ENCODE measurements around the gene TPSB2. TPM values are rescaled to one million over a fixed set of nuclear protein-coding genes. Genes with fewer than 3 reads are reported as not detected.
"Not testable (repeated sequence)": the region's sequence is repeated elsewhere in the genome, so short reads cannot be mapped to it uniquely, and the experiment has no call there.

Gene TPSB2
- total RNA-seq, 2 experiments from 2014 or later, result not detected

- no peaks in the 10 kb centered on the region for H3K4me1 Mint-ChIP-seq (ENCODE audit: low read depth)
- CTCF ChIA-PET, result no interaction called here
- intact Hi-C loops (cut with micrococcal nuclease), result no loop called here
- no peak overlapping the region for H3K27ac Mint-ChIP-seq
- no peak for DNase-seq
- no peaks in the 10 kb centered on the region for H3K27me3 Mint-ChIP-seq (ENCODE audit: low read depth)
- no peak overlapping the region for H3K4me3 Mint-ChIP-seq
- H3K36me3 Mint-ChIP-seq (ENCODE audit: low read depth), result no peaks in the 10 kb centered on the region
- H3K9me3 Mint-ChIP-seq, result no peaks in the 10 kb centered on the region
These were observed 20.9 kb downstream of the TPSB2 start for GRCh38 chr16:1209081-1209480.

- peak overlapping the region; percentile 8 for H3K4me3 Mint-ChIP-seq
- H3K36me3 Mint-ChIP-seq (ENCODE audit: low read depth), result no peaks in the 10 kb centered on the region
- no peaks in the 10 kb centered on the region for H3K27me3 Mint-ChIP-seq (ENCODE audit: low read depth)
- DNase-seq, result no peak
- intact Hi-C loops (cut with micrococcal nuclease), result no loop called here
- H3K9me3 Mint-ChIP-seq, result no peaks in the 10 kb centered on the region
- H3K4me1 Mint-ChIP-seq (ENCODE audit: low read depth), result no peaks in the 10 kb centered on the region
- peak overlapping the region; percentile 44 for H3K27ac Mint-ChIP-seq
- CTCF ChIA-PET, result no interaction called here
These were observed 21.6 kb downstream of the TPSB2 start for GRCh38 chr16:1208239-1208830.

GRCh38 chr16:1206786-1207185 is 23.2 kb downstream of the TPSB2 start:
- H3K4me3 Mint-ChIP-seq, result no peak overlapping the region
- CTCF ChIA-PET, result no interaction called here

GRCh38 chr16:1206326-1206725 is 23.7 kb downstream of the TPSB2 start:
- H3K4me3 Mint-ChIP-seq, result no peak overlapping the region
- H3K36me3 Mint-ChIP-seq (ENCODE audit: low read depth), result no peaks in the 10 kb centered on the region
- H3K27ac Mint-ChIP-seq, result no peak overlapping the region
- H3K4me1 Mint-ChIP-seq (ENCODE audit: low read depth), result no peaks in the 10 kb centered on the region
- no peaks in the 10 kb centered on the region for H3K9me3 Mint-ChIP-seq
- intact Hi-C loops (cut with micrococcal nuclease), result no loop called here
- no peak for DNase-seq
- CTCF ChIA-PET, result no interaction called here
- no peaks in the 10 kb centered on the region for H3K27me3 Mint-ChIP-seq (ENCODE audit: low read depth)

More at GRCh38 chr16:1206786-1207185, 23.2 kb downstream of the TPSB2 start:
- H3K27me3 Mint-ChIP-seq (ENCODE audit: low read depth), result no peaks in the 10 kb centered on the region
- no peaks in the 10 kb centered on the region for H3K36me3 Mint-ChIP-seq (ENCODE audit: low read depth)
- no peaks in the 10 kb centered on the region for H3K9me3 Mint-ChIP-seq
- H3K27ac Mint-ChIP-seq, result no peak overlapping the region
- intact Hi-C loops (cut with micrococcal nuclease), result no loop called here
- no peak for DNase-seq
- no peaks in the 10 kb centered on the region for H3K4me1 Mint-ChIP-seq (ENCODE audit: low read depth)

DNA sequence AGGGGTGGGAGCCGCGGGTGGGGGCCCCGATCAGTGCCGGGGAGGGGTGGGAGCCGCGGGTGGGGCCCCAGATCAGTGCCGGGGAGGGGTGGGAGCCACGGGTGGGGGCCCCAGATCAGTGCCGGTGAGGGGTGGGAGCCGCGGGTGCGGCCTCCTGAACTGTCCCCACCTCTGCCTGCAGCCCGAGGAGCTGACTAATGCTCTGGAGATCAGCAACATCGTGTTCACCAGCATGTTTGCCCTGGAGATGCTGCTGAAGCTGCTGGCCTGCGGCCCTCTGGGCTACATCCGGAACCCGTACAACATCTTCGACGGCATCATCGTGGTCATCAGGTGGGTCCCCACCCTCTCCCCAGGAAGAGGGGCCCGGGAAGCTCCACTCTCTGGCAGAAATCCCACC is 25.1 kb downstream of the TPSB2 start:
- Mint-ChIP-seq H3K27ac (no peak overlapping the region), H3K36me3 (ENCODE audit: low read depth) (no peaks in the 10 kb centered on the region), H3K27me3 (ENCODE audit: low read depth) (no peaks in the 10 kb centered on the region), H3K4me3 (no peak overlapping the region), H3K9me3 (no peaks in the 10 kb centered on the region), H3K4me1 (ENCODE audit: low read depth) (no peaks in the 10 kb centered on the region)
- intact Hi-C loops (cut with micrococcal nuclease), result no loop called here
- DNase-seq, result no peak
- CTCF ChIA-PET, result no interaction called here

- CTCF ChIA-PET, result no interaction called here
- intact Hi-C loops (cut with micrococcal nuclease), result no loop called here
- Mint-ChIP-seq H3K9me3 (no peaks in the 10 kb centered on the region), H3K4me1 (ENCODE audit: low read depth) (no peaks in the 10 kb centered on the region), H3K4me3 (no peak overlapping the region), H3K36me3 (ENCODE audit: low read depth) (no peaks in the 10 kb centered on the region), H3K27ac (no peak overlapping the region), H3K27me3 (ENCODE audit: low read depth) (no peaks in the 10 kb centered on the region)
- no peak for DNase-seq
These were observed 27.7 kb downstream of the TPSB2 start for GRCh38 chr16:1202274-1202673.

DNA sequence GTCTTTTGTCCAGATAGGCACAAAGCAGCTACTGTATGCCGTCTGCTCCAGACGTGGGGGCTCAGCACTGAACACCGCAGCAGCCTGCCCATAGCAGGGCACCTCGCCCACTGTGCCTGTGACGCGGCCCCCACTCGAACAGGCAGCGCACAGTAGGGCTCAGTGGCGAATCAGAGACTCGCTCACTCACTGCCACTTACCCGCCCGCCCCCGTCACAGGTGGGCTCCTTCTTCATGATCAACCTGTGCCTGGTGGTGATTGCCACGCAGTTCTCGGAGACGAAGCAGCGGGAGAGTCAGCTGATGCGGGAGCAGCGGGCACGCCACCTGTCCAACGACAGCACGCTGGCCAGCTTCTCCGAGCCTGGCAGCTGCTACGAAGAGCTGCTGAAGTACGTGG is 28.5 kb downstream of the TPSB2 start:
- Mint-ChIP-seq H3K9me3 (no peaks in the 10 kb centered on the region), H3K27ac (no peak overlapping the region), H3K4me3 (no peak overlapping the region), H3K36me3 (ENCODE audit: low read depth) (no peaks in the 10 kb centered on the region), H3K4me1 (ENCODE audit: low read depth) (no peaks in the 10 kb centered on the region), H3K27me3 (ENCODE audit: low read depth) (no peaks in the 10 kb centered on the region)
- DNase-seq, result no peak
- intact Hi-C loops (cut with micrococcal nuclease), result no loop called here
- CTCF ChIA-PET, result interaction anchor here (1.1 kb wide), 1 partner anchor 144 kb away, joined by 3 read pairs; no protein-coding TSS in a partner anchor

DNA sequence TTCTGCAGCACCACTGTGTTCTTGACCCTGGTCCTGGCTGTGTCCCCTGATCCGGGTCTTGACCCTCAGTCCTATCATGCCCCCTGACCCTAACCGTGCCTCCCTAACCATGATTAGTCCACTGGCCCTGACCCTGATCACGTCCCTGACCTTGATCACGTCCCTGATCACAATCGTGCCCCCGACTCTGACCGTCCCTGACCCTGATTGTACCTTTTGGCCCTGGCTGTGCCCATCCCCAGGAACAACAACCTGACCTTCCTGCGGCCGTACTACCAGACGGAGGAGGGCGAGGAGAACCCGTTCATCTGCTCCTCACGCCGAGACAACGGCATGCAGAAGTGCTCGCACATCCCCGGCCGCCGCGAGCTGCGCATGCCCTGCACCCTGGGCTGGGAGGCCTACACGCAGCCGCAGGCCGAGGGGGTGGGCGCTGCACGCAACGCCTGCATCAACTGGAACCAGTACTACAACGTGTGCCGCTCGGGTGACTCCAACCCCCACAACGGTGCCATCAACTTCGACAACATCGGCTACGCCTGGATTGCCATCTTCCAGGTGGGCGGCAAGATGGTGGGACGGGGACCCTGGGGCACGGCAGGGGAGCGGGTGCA is 29.9 kb downstream of the TPSB2 start:
- DNase-seq, result no peak
- no peak overlapping the region for H3K27ac Mint-ChIP-seq
- CTCF ChIA-PET, result no interaction called here
- H3K4me1 Mint-ChIP-seq (ENCODE audit: low read depth), result no peaks in the 10 kb centered on the region
- intact Hi-C loops (cut with micrococcal nuclease), result no loop called here
- no peaks in the 10 kb centered on the region for H3K27me3 Mint-ChIP-seq (ENCODE audit: low read depth)
- H3K9me3 Mint-ChIP-seq, result no peaks in the 10 kb centered on the region
- no peak overlapping the region for H3K4me3 Mint-ChIP-seq
- no peaks in the 10 kb centered on the region for H3K36me3 Mint-ChIP-seq (ENCODE audit: low read depth)

- H3K27me3 Mint-ChIP-seq (ENCODE audit: low read depth), result no peaks in the 10 kb centered on the region
- H3K9me3 Mint-ChIP-seq, result no peaks in the 10 kb centered on the region
- CTCF ChIA-PET, result no interaction called here
- H3K4me3 Mint-ChIP-seq, result no peak overlapping the region
- no peak overlapping the region for H3K27ac Mint-ChIP-seq
- no peaks in the 10 kb centered on the region for H3K4me1 Mint-ChIP-seq (ENCODE audit: low read depth)
- intact Hi-C loops (cut with micrococcal nuclease), result no loop called here
- no peaks in the 10 kb centered on the region for H3K36me3 Mint-ChIP-seq (ENCODE audit: low read depth)
- DNase-seq, result no peak
These were observed 30.5 kb downstream of the TPSB2 start for GRCh38 chr16:1199347-1200013.

DNA sequence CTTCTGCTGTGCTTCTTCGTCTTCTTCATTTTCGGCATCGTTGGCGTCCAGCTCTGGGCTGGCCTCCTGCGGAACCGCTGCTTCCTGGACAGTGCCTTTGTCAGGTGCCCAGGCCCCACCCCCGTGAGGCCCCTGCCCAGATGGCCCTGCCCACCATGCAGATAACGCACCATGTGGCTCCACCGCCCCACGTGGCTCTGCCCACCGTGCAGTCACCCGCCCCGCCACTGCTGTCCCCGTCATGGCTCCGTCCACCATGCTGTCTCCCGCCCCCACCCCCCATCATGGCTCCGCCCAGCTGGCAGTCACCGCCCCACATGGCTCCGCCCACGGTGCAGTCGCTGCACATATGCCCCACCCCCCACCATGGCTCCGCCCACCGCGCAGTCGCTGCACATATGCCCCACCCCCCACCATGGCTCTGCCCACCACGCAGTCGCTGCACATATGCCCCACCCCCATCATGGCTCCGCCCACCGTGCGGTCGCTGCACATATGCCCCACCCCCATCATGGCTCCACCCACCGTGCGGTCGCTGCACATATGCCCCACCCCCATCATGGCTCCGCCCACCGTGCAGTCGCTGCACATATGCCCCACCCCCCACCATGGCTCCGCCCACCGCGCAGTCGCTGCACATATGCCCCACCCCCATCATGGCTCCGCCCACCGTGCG is 31.2 kb downstream of the TPSB2 start:
- H3K9me3 Mint-ChIP-seq; H3K4me1 Mint-ChIP-seq (ENCODE audit: low read depth); DNase-seq; intact Hi-C loops (cut with micrococcal nuclease); H3K27ac Mint-ChIP-seq; H3K36me3 Mint-ChIP-seq (ENCODE audit: low read depth); CTCF ChIA-PET; H3K4me3 Mint-ChIP-seq; H3K27me3 Mint-ChIP-seq (ENCODE audit: low read depth): not testable (repeated sequence)

DNA sequence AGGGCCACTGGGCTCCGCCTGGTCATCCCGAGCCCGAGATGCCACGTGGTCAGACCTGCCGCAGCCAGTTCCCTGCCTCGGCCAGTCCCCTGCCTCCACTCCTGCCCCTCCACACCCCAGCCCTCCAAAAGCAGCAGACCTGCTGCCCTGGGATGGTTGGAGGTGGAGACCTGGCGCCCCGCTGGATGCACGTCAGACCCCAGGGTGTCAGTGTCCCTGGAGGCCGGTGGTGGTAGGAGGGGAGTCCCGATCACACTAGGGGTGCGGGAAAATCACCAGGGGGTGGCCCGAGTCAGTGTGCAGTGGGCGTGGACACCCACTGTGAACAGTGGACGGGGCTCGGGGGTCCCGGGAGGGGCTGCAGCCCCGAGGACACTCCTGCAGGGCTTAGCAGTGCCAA is 31.8 kb downstream of the TPSB2 start:
- Mint-ChIP-seq H3K27me3 (ENCODE audit: low read depth) (no peaks in the 10 kb centered on the region), H3K4me3 (no peak overlapping the region), H3K9me3 (no peaks in the 10 kb centered on the region), H3K27ac (no peak overlapping the region), H3K4me1 (ENCODE audit: low read depth) (no peaks in the 10 kb centered on the region), H3K36me3 (ENCODE audit: low read depth) (no peaks in the 10 kb centered on the region)
- intact Hi-C loops (cut with micrococcal nuclease), result no loop called here
- no peak for DNase-seq
- CTCF ChIA-PET, result no interaction called here

GRCh38 chr16:1197237-1197866 is 32.6 kb downstream of the TPSB2 start:
- Mint-ChIP-seq H3K27me3 (ENCODE audit: low read depth) (no peaks in the 10 kb centered on the region), H3K4me1 (ENCODE audit: low read depth) (no peaks in the 10 kb centered on the region), H3K27ac (no peak overlapping the region), H3K9me3 (no peaks in the 10 kb centered on the region), H3K36me3 (ENCODE audit: low read depth) (no peaks in the 10 kb centered on the region), H3K4me3 (no peak overlapping the region)
- CTCF ChIA-PET, result no interaction called here
- no peak for DNase-seq
- intact Hi-C loops (cut with micrococcal nuclease), result no loop called here
